HG03064 (cell line): ENCODE results near the gene BEST4.
"Not testable (repeated sequence)": the region's sequence is repeated elsewhere in the genome, so short reads cannot be mapped to it uniquely, and the experiment has no call there.

Experiments used
- ATAC-seq: cut with Tn5 transposase; IDR thresholded peaks from one replicate; pipeline ENCODE4 v1.9.1; 2021; ENCODE audit warnings: low read depth; ENCODE audit not compliant: unreplicated experiment

The BEST4 gene

GRCh38 chr1:44819608-44820327 lies 31.8 kb upstream of the BEST4 start:
- peak; percentile 71 for ATAC-seq

GRCh38 chr1:44819196-44819607 lies 31.2 kb upstream of the BEST4 start:
- ATAC-seq, result no peak

- ATAC-seq, result no peak
Observed at GRCh38 chr1:44817771-44818495, 30.0 kb upstream of the BEST4 start.

GRCh38 chr1:44817307-44817706 lies 29.3 kb upstream of the BEST4 start:
- no peak for ATAC-seq

GRCh38 chr1:44815926-44816325 lies 28.0 kb upstream of the BEST4 start:
- not testable (repeated sequence) for ATAC-seq

- no peak for ATAC-seq
Observed at GRCh38 chr1:44812822-44813543, 25.0 kb upstream of the BEST4 start.

GRCh38 chr1:44811234-44811633 lies 23.3 kb upstream of the BEST4 start:
- ATAC-seq, result no peak

- not testable (repeated sequence) for ATAC-seq
Observed at GRCh38 chr1:44810762-44811105, 22.8 kb upstream of the BEST4 start.

- ATAC-seq, result no peak
Observed at GRCh38 chr1:44810101-44810761, 22.3 kb upstream of the BEST4 start.

- peak; percentile 38 for ATAC-seq
Observed at GRCh38 chr1:44808938-44809917, 21.3 kb upstream of the BEST4 start.

- no peak for ATAC-seq
Observed at GRCh38 chr1:44808063-44808937, 20.3 kb upstream of the BEST4 start, which contains the start of gene BTBD19. TSS of gene BTBD19 (plus strand) at chr1:44808523. CDS start at chr1:44808821, 298 bp downstream.

GRCh38 chr1:44807364-44808062 lies 19.5 kb upstream of the BEST4 start:
- ATAC-seq, result no peak

- no peak for ATAC-seq
Observed at GRCh38 chr1:44806704-44807363, 18.9 kb upstream of the BEST4 start, which contains the start of gene DYNLT4. TSS of gene DYNLT4 (minus strand) at chr1:44807351. CDS start at chr1:44806668, 683 bp downstream.

- no peak for ATAC-seq
Observed at GRCh38 chr1:44806025-44806703, 18.2 kb upstream of the BEST4 start.

GRCh38 chr1:44805311-44806024 lies 17.5 kb upstream of the BEST4 start:
- no peak for ATAC-seq
